H1 (cell line): ENCODE measurements around the gene CPNE4. TPM values are rescaled to one million over a fixed set of nuclear protein-coding genes. Genes with fewer than 3 reads are reported as not detected.

Experiments used
- CTCF ChIA-PET: fragments of 300-600 bp; sonication (Branson Sonifier 250); formaldehyde crosslinking; loops from one replicate; lab custom pipeline; 2021; ENCODE audit not compliant: partially characterized antibody; lab: Charles Lee
- POLR2A ChIA-PET: fragments of 300-600 bp; sonication (Branson Sonifier 250); formaldehyde crosslinking; loops from one replicate; lab custom pipeline; 2021; ENCODE audit warnings: inconsistent platforms; ENCODE audit not compliant: partially characterized antibody; lab: Charles Lee
- DNase-seq, 2 experiments: peaks; one replicate each; pipeline versions ENCODE4 v3.0.0 to v3.0.0-alpha.2; 2010 to 2022; ENCODE audit warnings: low spot score in 2 of 2, low read depth in 1 of 2, mixed read lengths in 1 of 2
- FAIRE-seq: peaks from 2 replicates; lab custom pipeline; 2011; peaks lifted over from hg19 to GRCh38; lab: Jason Lieb, UNC
- H2AFZ ChIP-seq: 2 replicates; pipeline ENCODE4 v1.8.1; 2012; ENCODE audit warnings: low read length, inconsistent platforms
- H2AK5ac ChIP-seq: 2 replicates; pipeline ENCODE4 v1.6.1; 2013; ENCODE audit warnings: low read depth, low read length
- H2BK120ac ChIP-seq: replicated peaks from 2 replicates; pipeline ENCODE3; 2013; ENCODE audit warnings: low read depth, low read length, inconsistent platforms
- H2BK12ac ChIP-seq: 2 replicates; pipeline ENCODE4 v1.6.1; 2013; ENCODE audit warnings: low read depth, low read length
- H2BK15ac ChIP-seq: 2 replicates; pipeline ENCODE4 v1.6.1; 2013; ENCODE audit warnings: low read length
- H2BK20ac ChIP-seq: 2 replicates; pipeline ENCODE4 v1.6.1; 2013; ENCODE audit warnings: low read length
- H2BK5ac ChIP-seq: 2 replicates; pipeline ENCODE4 v1.6.1; 2013; ENCODE audit warnings: low read depth, low read length
- H3K14ac ChIP-seq: 2 replicates; pipeline ENCODE4 v1.6.1; 2013; ENCODE audit warnings: inconsistent platforms; ENCODE audit not compliant: insufficient read length
- H3K18ac ChIP-seq: 2 replicates; pipeline ENCODE4 v1.6.1; 2013; ENCODE audit warnings: low read length; ENCODE audit errors: extremely low read depth
- H3K23ac ChIP-seq: 2 replicates; pipeline ENCODE4 v1.6.1; 2013; ENCODE audit warnings: inconsistent platforms; ENCODE audit not compliant: insufficient read length
- H3K23me2 ChIP-seq: 2 replicates; pipeline ENCODE4 v1.6.1; 2013; ENCODE audit warnings: low read depth, low read length
- H3K27ac ChIP-seq: 2 replicates; pipeline ENCODE4 v1.6.1; 2011; ENCODE audit warnings: low read depth, low read length, inconsistent platforms
- H3K27me3 ChIP-seq, 4 experiments: replicated peaks in 1 of 4; 1 replicate in 1 of 4; 2 replicates in 3 of 4; pipeline versions ENCODE4 v1.6.1 to v1.8.1; 2011 to 2013; ENCODE audit warnings: low read length in 3 of 4, mild to moderate bottlenecking in 3 of 4, inconsistent platforms in 2 of 4, mixed read lengths in 2 of 4, moderate library complexity in 1 of 4; ENCODE audit not compliant: control insufficient read depth in 3 of 4, insufficient read depth in 3 of 4; ENCODE audit errors: extremely low read depth in 1 of 4
- H3K36me3 ChIP-seq, 4 experiments: 2 replicates each; pipeline versions ENCODE4 v1.6.1 to v1.8.1; 2011 to 2013; ENCODE audit warnings: mild to moderate bottlenecking in 4 of 4, low read length in 3 of 4, moderate library complexity in 2 of 4, control low read depth in 1 of 4, inconsistent platforms in 1 of 4; ENCODE audit not compliant: insufficient read depth in 4 of 4, control insufficient read depth in 2 of 4
- H3K4ac ChIP-seq: replicated peaks from 2 replicates; pipeline ENCODE3; 2013; ENCODE audit warnings: low read length, low read depth, mixed read lengths, inconsistent platforms; ENCODE audit not compliant: insufficient read length
- H3K4me1 ChIP-seq, 4 experiments: replicated peaks in 1 of 4; 1 replicate in 1 of 4; 2 replicates in 3 of 4; pipeline versions ENCODE4 v1.6.1 to v1.8.1; 2011 to 2013; ENCODE audit warnings: low read length in 3 of 4, inconsistent platforms in 2 of 4, mixed read lengths in 1 of 4; ENCODE audit not compliant: insufficient read depth in 4 of 4, control insufficient read depth in 3 of 4
- H3K4me2 ChIP-seq, 2 experiments: 2 replicates each; pipeline versions ENCODE4 v1.6.1 to v1.8.1; 2011 to 2013; ENCODE audit warnings: low read depth in 2 of 2, low read length in 2 of 2, control low read depth in 1 of 2, inconsistent platforms in 1 of 2, mild to moderate bottlenecking in 1 of 2; ENCODE audit not compliant: insufficient read depth in 1 of 2
- H3K4me3 ChIP-seq, 4 experiments: fragments of 200-600, 300-600 bp in 1 of 4; sonication (generic), shearing (Covaris generic), sonication (Bioruptor Twin) in 1 of 4; 2 replicates each; pipeline versions ENCODE4 v1.5.1 to v1.8.1; 2011 to 2016; ENCODE audit warnings: low read length in 4 of 4, low read depth in 3 of 4, control low read depth in 2 of 4, inconsistent platforms in 2 of 4, mild to moderate bottlenecking in 2 of 4, mixed read lengths in 1 of 4, moderate library complexity in 1 of 4; ENCODE audit not compliant: insufficient read depth in 2 of 4; ENCODE audit errors: extremely low read depth in 1 of 4
- H3K56ac ChIP-seq: replicated peaks from 2 replicates; pipeline ENCODE3; 2013; ENCODE audit warnings: low read depth, mild to moderate bottlenecking, mixed read lengths, low read length, inconsistent platforms; ENCODE audit not compliant: insufficient read length
- H3K79me1 ChIP-seq: 2 replicates; pipeline ENCODE4 v1.6.1; 2013; ENCODE audit warnings: low read depth, low read length, control low read depth
- H3K79me2 ChIP-seq, 2 experiments: 2 replicates each; pipeline versions ENCODE4 v1.6.1 to v1.8.1; 2012 to 2013; ENCODE audit warnings: low read length in 2 of 2, mild to moderate bottlenecking in 2 of 2, inconsistent platforms in 1 of 2; ENCODE audit not compliant: insufficient read depth in 2 of 2, control insufficient read depth in 1 of 2
- H3K9ac ChIP-seq, 4 experiments: replicated peaks in 1 of 4; 1 replicate in 1 of 4; 2 replicates in 3 of 4; pipeline versions ENCODE4 v1.6.1 to v1.8.1; 2011 to 2013; ENCODE audit warnings: low read depth in 3 of 4, low read length in 3 of 4, control low read depth in 2 of 4, mild to moderate bottlenecking in 2 of 4, moderate library complexity in 2 of 4, inconsistent platforms in 1 of 4; ENCODE audit errors: extremely low read depth in 1 of 4
- H3K9me3 ChIP-seq, 2 experiments: 2 replicates each; pipeline versions ENCODE4 v1.6.1 to v1.8.1; 2012 to 2013; ENCODE audit warnings: mild to moderate bottlenecking in 2 of 2, moderate library complexity in 2 of 2, control low read depth in 1 of 2, inconsistent platforms in 1 of 2, low read depth in 1 of 2, low read length in 1 of 2, mixed read lengths in 1 of 2; ENCODE audit not compliant: insufficient read depth in 2 of 2
- H4K20me1 ChIP-seq, 2 experiments: replicated peaks in 1 of 2; 2 replicates each; pipeline versions ENCODE3 to v1.8.1; 2011 to 2013; ENCODE audit warnings: inconsistent platforms in 2 of 2, low read length in 2 of 2, mild to moderate bottlenecking in 1 of 2; ENCODE audit not compliant: insufficient read depth in 2 of 2, control insufficient read depth in 1 of 2
- H4K5ac ChIP-seq: 2 replicates; pipeline ENCODE4 v1.6.1; 2013; ENCODE audit warnings: low read length, low read depth, mixed read lengths, inconsistent platforms; ENCODE audit not compliant: insufficient read length
- H4K8ac ChIP-seq: 2 replicates; pipeline ENCODE4 v1.8.0; 2013; ENCODE audit warnings: mild to moderate bottlenecking, moderate library complexity, low read length, inconsistent platforms; ENCODE audit not compliant: insufficient read depth; ENCODE audit errors: extremely low read depth
- H4K91ac ChIP-seq: replicated peaks from 2 replicates; pipeline ENCODE3; 2013; ENCODE audit warnings: low read length, mixed read lengths, inconsistent platforms; ENCODE audit not compliant: insufficient read length
- BACH1 ChIP-seq: IDR thresholded peaks from 2 replicates; pipeline ENCODE4 v1.6.1; 2012; ENCODE audit warnings: low read length, improper control_type of control experiment
- CBX5 ChIP-seq: fragments of 300-800, 300-1000 bp; sonication (generic); IDR thresholded peaks from 2 replicates; pipeline ENCODE4 v1.7.1; 2016; ENCODE audit warnings: antibody characterized with exemption, low read length, low read depth
- CBX8 ChIP-seq: fragments of 300-800, 300-1000 bp; sonication (generic); IDR thresholded peaks from 2 replicates; pipeline ENCODE4 v1.7.1; 2016; ENCODE audit warnings: low read depth, low read length, borderline replicate concordance
- CHD2 ChIP-seq: IDR thresholded peaks from 2 replicates; pipeline ENCODE4 v1.6.1; 2012; ENCODE audit warnings: low read length, improper control_type of control experiment
- EZH2 ChIP-seq: fragments of 200-600 bp; sonication (generic); IDR thresholded peaks from 2 replicates; pipeline ENCODE4 v1.7.1; 2012; ENCODE audit warnings: low read depth, mild to moderate bottlenecking, moderate library complexity, low read length, inconsistent platforms; ENCODE audit not compliant: severe bottlenecking
- HDAC2 ChIP-seq, 2 experiments: fragments of 300-600 bp in 1 of 2; sonication (generic) in 1 of 2; IDR thresholded peaks; 2 replicates each; pipeline ENCODE4 v1.6.1; 2011 to 2012; ENCODE audit warnings: low read depth in 2 of 2, low read length in 2 of 2, mild to moderate bottlenecking in 2 of 2, moderate library complexity in 2 of 2, borderline replicate concordance in 1 of 2, inconsistent platforms in 1 of 2
- NRF1 ChIP-seq: IDR thresholded peaks from 2 replicates; pipeline ENCODE4 v1.6.1; 2011; ENCODE audit warnings: mild to moderate bottlenecking, low read depth, low read length, improper control_type of control experiment
- PHF8 ChIP-seq: fragments of 200-600 bp; sonication (generic); conservative IDR thresholded peaks from 2 replicates; pipeline ENCODE4 v1.7.1; 2012; ENCODE audit warnings: low read depth, mild to moderate bottlenecking, inconsistent platforms, low read length, moderate library complexity
- SAP30 ChIP-seq: fragments of 300-600 bp; sonication (generic); IDR thresholded peaks from 2 replicates; pipeline ENCODE4 v1.7.1; 2012; ENCODE audit warnings: low read length, moderate library complexity, mild to moderate bottlenecking, inconsistent platforms; ENCODE audit not compliant: insufficient read depth, insufficient replicate concordance
- TCF12 ChIP-seq: IDR thresholded peaks from 2 replicates; pipeline ENCODE4 v1.6.1; 2011; ENCODE audit warnings: low read depth, mild to moderate bottlenecking, low read length
- WGBS, 2 experiments: shearing (Covaris generic) in 1 of 2; methylation state at CpG; one replicate each; pipeline versions ENCODE4 v1.1.6 to v1.1.7; 2013 to 2015; ENCODE audit warnings: low lambda C conversion rate in 2 of 2, mixed read lengths in 2 of 2, inconsistent platforms in 1 of 2, low coverage in 1 of 2, missing lambda C conversion rate in 1 of 2; ENCODE audit not compliant: insufficient replicate concordance in 2 of 2, insufficient coverage in 1 of 2, insufficient read length in 1 of 2; ENCODE audit errors: extremely low coverage in 1 of 2, missing lambda C conversion rate in 1 of 2; 5-methylcytosine and 5-hydroxymethylcytosine counted together
- polyA plus RNA-seq, 7 experiments: library from polyadenylated mRNA; depleted of rRNA in 3 of 7; stranded (reverse) in 5 of 7; unstranded in 2 of 7; fragments of >200 nt in 5 of 7; fragments of 200-250 nt in 2 of 7; gene quantifications; 1 replicate in 5 of 7; 2 replicates in 1 of 7; 4 replicates in 1 of 7; pipeline versions ENCODE4 v1.2.1 to v1.2.3, GENCODE V29; 2011 to 2013; ENCODE audit warnings: missing spikeins in 2 of 7, mixed read lengths in 2 of 7
- total RNA-seq: library from RNA; stranded (reverse); fragmentation: NEBNext Ultra II Directional; extraction: Animal tissue kit (Norgen Biotek cat#: 25700); gene quantifications from 2 replicates; pipeline ENCODE4 v1.2.1, GENCODE V29; 2021
- TF ChIP-seq, protein P1 (sequence below): IDR thresholded peaks from 2 replicates; pipeline ENCODE4 v1.6.1; 2012; ENCODE audit warnings: low read length, inconsistent platforms
- TF ChIP-seq, protein P2 (sequence below): IDR thresholded peaks from 2 replicates; pipeline ENCODE4 v1.6.1; 2012; ENCODE audit warnings: inconsistent platforms

CPNE4 gene
- total and polyA plus RNA-seq, 2 of the 8 experiments (the other 6 are each of a cell fraction or from before 2014, with no cell fraction given) = 0.82 to 3.8 TPM

- H3K79me2 ChIP-seq = no peaks in the 10 kb centered on the region
- ChIA-PET CTCF (interaction anchor here (0.6 to 5.0 kb wide), 5 partner anchors 12 to 272 kb away, joined by 3 to 20 read pairs (median 3); partner anchors contain the start of gene CPNE4), POLR2A (no interaction called here)
- DNase-seq (no peak), FAIRE-seq (no peak)
- no peak overlapping the region for H4K91ac ChIP-seq
- H3K9me3 ChIP-seq = no peaks in the 10 kb centered on the region
- H2BK5ac ChIP-seq = no peak overlapping the region
- no peak overlapping the region for H4K5ac ChIP-seq
- no peak overlapping the region for H3K4me3 ChIP-seq
- no peaks in the 10 kb centered on the region for H4K20me1 ChIP-seq
- no peak overlapping the region for H3K14ac ChIP-seq
- no peak overlapping the region for H2BK120ac ChIP-seq
- no peak overlapping the region for H3K4ac ChIP-seq
- no peak overlapping the region for H3K18ac ChIP-seq
- no peak overlapping the region for H3K23ac ChIP-seq
- no peak overlapping the region for H2BK20ac ChIP-seq
- H3K56ac ChIP-seq = no peak overlapping the region
- no peaks in the 10 kb centered on the region for H3K79me1 ChIP-seq
- no peak overlapping the region for H3K9ac ChIP-seq
- no peak overlapping the region for H3K27ac ChIP-seq
- no peaks in the 10 kb centered on the region for H3K36me3 ChIP-seq
- no peaks in the 10 kb centered on the region; the same call in 1 of the 2 replicates for H3K23me2 ChIP-seq
- H2BK12ac ChIP-seq = no peak overlapping the region
- H3K4me1 ChIP-seq = peaks cover 0 to 12% (median 4%) of the 10 kb centered on the region in 4 experiments; a peak in 4 of 7 replicates
- 42% methylated on average over 2 of the region's 2 CpGs; no CpG with 5 or more reads in 1 of the 2 experiments for WGBS, 2 experiments
- no peak overlapping the region for H4K8ac ChIP-seq
- no peak overlapping the region for H2AK5ac ChIP-seq
- no peaks in the 10 kb centered on the region for H3K27me3 ChIP-seq
- H2BK15ac ChIP-seq = no peak overlapping the region
- no peak overlapping the region for H3K4me2 ChIP-seq
- H2AFZ ChIP-seq = no peak overlapping the region
- no peak for TF ChIP-seq CBX8
- TF ChIP-seq, protein P1, sequence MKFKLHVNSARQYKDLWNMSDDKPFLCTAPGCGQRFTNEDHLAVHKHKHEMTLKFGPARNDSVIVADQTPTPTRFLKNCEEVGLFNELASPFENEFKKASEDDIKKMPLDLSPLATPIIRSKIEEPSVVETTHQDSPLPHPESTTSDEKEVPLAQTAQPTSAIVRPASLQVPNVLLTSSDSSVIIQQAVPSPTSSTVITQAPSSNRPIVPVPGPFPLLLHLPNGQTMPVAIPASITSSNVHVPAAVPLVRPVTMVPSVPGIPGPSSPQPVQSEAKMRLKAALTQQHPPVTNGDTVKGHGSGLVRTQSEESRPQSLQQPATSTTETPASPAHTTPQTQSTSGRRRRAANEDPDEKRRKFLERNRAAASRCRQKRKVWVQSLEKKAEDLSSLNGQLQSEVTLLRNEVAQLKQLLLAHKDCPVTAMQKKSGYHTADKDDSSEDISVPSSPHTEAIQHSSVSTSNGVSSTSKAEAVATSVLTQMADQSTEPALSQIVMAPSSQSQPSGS = no peak
- no peak for TF ChIP-seq HDAC2 (IDR thresholded peaks at IDR 0.05; ENCODE audit: borderline replicate concordance in 1 of 2, low read depth in 2 of 2, low read length in 2 of 2)
- no peak for TF ChIP-seq TCF12
- TF ChIP-seq CBX5 = no peak
- TF ChIP-seq, protein P2, sequence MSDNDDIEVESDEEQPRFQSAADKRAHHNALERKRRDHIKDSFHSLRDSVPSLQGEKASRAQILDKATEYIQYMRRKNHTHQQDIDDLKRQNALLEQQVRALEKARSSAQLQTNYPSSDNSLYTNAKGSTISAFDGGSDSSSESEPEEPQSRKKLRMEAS = no peak
- TF ChIP-seq NRF1 = no peak
- TF ChIP-seq SAP30 = no peak
- TF ChIP-seq PHF8 = no peak
- TF ChIP-seq CHD2 = no peak
- no peak for TF ChIP-seq BACH1
- no peak for TF ChIP-seq EZH2
Observed at GRCh38 chr3:132004571-132004970, 30.2 kb downstream of the CPNE4 start.
